ENCODE data around the gene CMTM6.
"Not testable (repeated sequence)": the region's sequence is repeated elsewhere in the genome, so short reads cannot be mapped to it uniquely, and the experiment has no call there.

Gene CMTM6

DNA sequence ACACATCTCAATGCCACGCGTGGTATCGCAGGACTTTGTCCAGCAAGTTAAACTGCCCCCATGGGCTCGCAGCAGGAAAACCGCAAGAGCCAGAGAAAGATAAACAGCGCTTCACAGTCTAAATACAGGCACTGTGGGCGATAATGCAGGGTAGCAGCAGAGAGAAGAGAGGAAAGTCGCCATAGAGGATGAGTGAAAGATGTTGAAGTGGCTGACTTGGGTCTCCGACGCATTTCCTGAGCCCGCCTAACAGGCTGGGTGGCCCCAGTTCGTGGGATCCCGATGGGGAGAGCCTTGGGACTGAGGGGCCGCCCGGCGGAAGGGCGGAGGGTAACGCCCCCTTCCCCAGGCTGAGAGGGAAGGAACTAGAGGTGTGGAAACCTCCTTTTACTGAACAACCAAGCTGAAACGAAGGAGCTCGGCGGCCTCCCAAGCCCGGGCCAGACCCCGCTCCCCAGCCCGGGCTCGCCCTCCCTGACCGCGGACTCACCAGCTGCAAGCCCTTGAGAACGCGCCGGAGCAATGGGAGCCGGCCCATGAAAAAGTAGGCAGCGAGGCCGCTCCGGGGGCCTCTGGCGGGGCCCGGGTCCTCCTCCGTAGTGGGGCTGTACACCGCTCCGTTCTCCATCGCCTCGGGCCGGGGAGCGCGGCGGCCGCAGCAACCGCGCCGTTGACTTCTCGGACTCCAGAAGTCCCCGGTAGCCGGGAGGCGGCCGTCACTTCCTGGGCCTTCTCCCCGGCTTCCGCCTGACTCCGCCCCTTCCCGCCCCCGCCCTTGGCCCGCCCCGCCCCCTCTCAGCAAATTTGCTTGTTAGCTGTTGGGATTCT, at the start of gene CMTM6:
CMTM6 (minus strand) TSS at position 735 of the 828 bp plus-strand sequence; CDS start at position 628, 107 bp downstream.
- peak; percentile 65 for DNase-seq (ENCODE audit: low read depth)

DNA sequence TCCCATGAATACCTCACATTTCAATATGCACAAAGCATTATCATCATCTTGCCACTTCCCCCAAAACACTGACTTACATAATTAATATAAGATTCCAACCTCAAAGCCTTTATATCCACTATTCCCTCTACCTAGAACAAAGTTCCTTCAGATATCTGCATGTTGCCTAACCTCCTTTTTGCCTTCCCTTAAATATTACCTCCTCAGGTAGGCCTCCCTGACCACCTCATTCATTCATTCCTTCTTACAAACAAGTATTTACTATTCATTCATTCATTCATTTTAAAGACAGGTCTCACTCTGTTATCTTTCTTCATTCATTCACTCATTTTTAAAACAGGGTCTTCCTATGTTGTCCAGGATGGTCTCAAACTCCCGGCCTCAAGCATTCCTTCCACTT, 49.4 kb upstream of the CMTM6 start:
- no peak for DNase-seq (ENCODE audit: low read depth)

- no peak for DNase-seq (ENCODE audit: low read depth)
Observed at GRCh38 chr3:32551496-32551895, 48.8 kb upstream of the CMTM6 start.

DNA sequence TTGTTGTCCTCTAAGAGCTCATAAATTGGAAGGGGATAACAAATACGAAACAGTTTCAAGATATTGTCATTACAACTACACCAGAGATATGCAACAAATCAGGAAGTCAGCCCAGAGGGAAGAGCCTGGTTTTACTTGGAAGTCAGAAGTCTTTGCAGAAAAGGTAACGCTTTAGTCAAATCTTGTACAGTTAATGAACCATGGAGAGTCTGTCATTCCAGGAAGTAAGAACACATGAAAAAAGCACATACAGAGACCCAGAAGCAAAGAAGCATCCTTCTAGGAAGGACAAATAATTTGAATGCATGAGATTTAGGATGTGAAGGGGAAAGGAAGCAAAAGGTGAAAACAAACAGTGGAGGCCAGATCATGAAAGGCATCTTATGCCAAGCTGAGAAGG, 48.4 kb upstream of the CMTM6 start:
- no peak for DNase-seq (ENCODE audit: low read depth)

- no peak for DNase-seq (ENCODE audit: low read depth)
Observed at GRCh38 chr3:32545305-32545704, 42.7 kb upstream of the CMTM6 start.

GRCh38 chr3:32544894-32545293, 42.2 kb upstream of the CMTM6 start:
- DNase-seq (ENCODE audit: low read depth), result no peak

- DNase-seq (ENCODE audit: low read depth), result no peak
Observed at GRCh38 chr3:32542807-32543206, 40.2 kb upstream of the CMTM6 start.

GRCh38 chr3:32540899-32541298, 38.2 kb upstream of the CMTM6 start:
- DNase-seq (ENCODE audit: low read depth), result no peak

- no peak for DNase-seq (ENCODE audit: low read depth)
Observed at GRCh38 chr3:32532434-32532833, 29.8 kb upstream of the CMTM6 start.

GRCh38 chr3:32531010-32531647, 28.5 kb upstream of the CMTM6 start:
- DNase-seq (ENCODE audit: low read depth), result no peak

GRCh38 chr3:32525720-32526119, 23.1 kb upstream of the CMTM6 start:
- DNase-seq (ENCODE audit: low read depth), result no peak

DNA sequence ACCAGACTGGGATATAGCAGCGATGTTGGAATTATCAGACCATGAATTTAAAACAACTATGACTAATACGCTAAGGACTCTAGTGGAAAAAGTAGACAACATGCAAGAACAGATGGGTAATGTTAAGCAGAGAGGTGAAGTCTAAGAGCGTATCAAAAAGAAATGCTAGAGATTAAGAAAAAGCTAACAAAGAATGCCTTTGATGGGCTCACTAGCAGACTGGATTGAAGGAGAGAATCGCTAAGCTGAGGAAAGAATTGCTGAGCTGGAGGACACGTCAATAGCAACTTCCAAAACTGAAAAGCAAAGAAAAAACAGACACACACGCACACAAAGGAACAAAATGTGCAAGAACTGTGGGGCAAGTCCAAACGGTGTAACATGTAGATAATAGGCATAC, 20.0 kb upstream of the CMTM6 start:
- DNase-seq (ENCODE audit: low read depth), result no peak

- DNase-seq (ENCODE audit: low read depth), result not testable (repeated sequence)
Observed at GRCh38 chr3:32518921-32519320, 16.3 kb upstream of the CMTM6 start.

GRCh38 chr3:32516751-32517150, 14.1 kb upstream of the CMTM6 start:
- not testable (repeated sequence) for DNase-seq (ENCODE audit: low read depth)

GRCh38 chr3:32511005-32511404, 8.4 kb upstream of the CMTM6 start:
- DNase-seq (ENCODE audit: low read depth), result no peak

- peak; percentile 37 for DNase-seq (ENCODE audit: low read depth)
Observed at GRCh38 chr3:32510075-32510724, 7.5 kb upstream of the CMTM6 start.

DNA sequence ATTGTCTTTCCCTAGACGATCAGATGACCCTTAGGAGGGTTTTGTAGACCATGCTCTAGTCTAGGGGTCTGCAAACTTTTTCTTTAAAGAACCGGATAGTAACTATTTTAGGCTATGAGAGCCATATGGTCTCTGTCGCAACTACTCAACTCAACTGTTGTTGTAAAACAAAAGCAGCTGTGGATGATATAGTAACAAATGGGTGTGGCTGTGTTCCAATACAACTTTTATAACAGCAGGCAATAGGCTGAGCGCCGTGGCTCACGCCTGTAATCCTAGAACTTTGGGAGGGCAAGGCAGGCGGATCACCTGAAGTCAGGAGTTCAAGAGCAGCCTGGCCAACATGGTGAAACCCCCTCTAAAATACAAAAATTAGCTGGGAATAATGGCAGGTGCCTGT, 6.1 kb upstream of the CMTM6 start:
- no peak for DNase-seq (ENCODE audit: low read depth)

DNA sequence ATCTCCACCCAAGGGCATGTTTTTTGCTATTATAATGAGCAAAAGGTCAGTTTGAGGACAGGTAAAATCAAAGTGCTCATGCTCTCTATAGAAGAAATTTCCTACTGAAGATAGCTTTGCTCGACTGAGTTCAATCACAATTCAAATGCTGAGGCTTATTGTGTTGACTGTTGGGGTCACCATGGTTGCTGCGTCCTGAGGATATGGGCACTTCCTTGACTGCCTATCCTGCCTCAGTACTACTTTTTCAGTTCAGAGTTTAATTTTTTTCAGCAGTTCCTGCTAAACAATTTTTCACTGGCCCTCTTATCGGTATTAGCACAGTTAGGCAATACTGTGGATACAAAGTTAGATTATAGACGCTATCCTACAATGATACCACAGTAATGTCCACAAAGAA, 3.8 kb upstream of the CMTM6 start:
- DNase-seq (ENCODE audit: low read depth), result no peak

DNA sequence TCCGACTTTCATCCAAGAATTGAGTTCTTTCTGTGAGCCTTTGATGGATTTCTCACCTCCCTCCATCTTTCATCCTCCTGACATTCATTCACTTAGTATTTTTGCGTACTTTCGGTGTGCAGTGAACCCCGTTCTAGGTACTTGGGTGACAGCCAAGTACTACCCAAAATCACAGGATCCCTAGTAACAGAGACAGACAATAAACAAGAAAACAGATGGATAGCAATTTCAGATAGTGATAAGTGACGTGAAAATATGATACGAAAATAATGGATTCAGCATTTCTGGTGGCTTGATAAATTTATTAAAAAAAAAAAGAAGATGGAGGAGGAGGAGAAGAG, 264 bp upstream of the CMTM6 start:
- DNase-seq (ENCODE audit: low read depth), result no peak

DNA sequence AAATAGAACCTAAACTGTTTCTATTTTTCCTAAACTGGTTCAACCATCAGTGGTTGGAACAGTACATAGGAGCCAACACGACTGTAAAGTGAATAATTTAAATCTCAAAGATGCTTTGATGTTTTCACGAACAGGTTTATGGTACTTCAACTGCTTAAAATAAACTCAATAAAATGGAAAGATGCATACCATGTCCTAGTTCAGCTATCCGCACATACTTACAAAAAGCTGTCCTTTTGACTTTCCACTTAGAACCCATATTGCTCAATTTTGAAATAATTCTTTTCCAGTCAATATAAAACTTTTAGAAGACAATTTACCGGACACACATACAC, 902 bp downstream of the CMTM6 start:
- no peak for DNase-seq (ENCODE audit: low read depth)

DNA sequence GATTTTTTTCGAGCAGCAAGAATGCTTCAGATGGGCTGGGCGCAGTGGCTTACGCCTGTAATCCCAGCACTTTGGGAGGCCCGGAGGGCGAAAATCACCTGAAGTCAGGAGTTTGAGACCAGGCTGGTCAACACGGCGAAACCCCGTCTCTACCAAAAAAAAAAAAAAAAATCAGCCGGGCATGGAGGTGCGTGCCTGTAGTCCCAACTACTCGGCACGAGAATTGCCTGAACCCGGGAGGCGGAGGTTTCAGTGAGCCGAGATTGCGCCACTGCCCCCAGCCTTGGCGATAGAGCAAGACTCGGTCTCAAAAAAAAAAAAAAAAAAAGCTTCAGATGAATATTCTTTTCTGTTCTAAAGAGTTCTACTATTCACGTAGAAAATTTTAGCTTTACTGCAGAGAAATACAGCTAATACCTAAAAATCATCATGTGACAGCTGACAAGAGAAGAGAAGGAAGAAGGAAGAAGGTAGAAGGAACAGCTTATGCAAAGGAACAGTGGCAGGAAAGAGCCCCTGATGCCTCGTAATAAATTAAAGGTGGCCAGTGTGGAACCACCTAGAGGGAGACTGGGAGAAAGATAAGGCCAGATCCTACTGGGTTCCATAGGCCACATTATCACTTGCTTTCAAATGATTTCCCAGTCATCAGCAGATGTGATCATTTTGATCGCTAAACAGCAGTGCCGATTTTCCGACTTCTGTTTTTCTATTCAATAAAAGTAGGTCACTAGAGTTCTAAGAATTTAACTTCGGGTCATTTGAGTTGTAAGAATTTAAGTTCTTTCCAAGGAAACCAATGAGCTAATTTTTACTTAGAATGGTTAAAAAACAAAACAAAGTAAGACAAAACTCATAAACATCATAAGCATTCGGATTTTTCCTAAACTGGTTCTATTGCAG, 1.5 kb downstream of the CMTM6 start:
- no peak for DNase-seq (ENCODE audit: low read depth)

DNA sequence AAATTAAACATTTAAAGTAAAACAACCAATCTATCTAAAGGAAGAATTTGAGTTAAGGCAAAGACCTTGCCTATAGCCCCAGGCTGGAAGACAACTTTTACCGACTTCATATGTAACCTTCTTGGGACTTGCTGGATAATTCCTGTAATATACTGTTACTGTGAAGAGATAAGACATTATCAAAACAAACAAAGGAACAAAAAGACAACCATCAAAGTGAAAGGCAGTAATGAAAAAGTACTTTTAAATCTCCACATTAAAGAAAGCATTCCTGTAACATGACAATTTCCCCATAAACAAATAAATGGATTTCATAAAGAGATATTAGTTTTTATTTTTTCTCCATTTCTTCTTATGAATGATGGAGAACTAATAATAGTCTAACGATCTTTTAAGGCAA, 2.4 kb downstream of the CMTM6 start:
- DNase-seq (ENCODE audit: low read depth), result no peak

Measured in stimulated activated CD8-positive, alpha-beta memory T cell treated with anti-CD3 and anti-CD28 coated beads, Interleukin-12 subunit alpha, Interleukin-12 subunit beta, amount 100 ng/mL, for 1 hour (primary cell).